HL-60 (cell line): ENCODE data around the gene GIMAP7.

ENCODE experiments used
- GABPA ChIP-seq: IDR thresholded peaks from 2 replicates; pipeline ENCODE4 v1.6.1; 2012; ENCODE audit warnings: low read depth
- REST ChIP-seq: IDR thresholded peaks from 2 replicates; pipeline ENCODE4 v1.6.1; 2012; ENCODE audit warnings: low read depth; ENCODE audit not compliant: insufficient replicate concordance
- TF ChIP-seq, protein P1 (sequence below): IDR thresholded peaks from one replicate; pipeline ENCODE4 v1.5.1; 2011; ENCODE audit warnings: low read length, control low read depth, inconsistent platforms; ENCODE audit not compliant: insufficient read depth

DNA sequence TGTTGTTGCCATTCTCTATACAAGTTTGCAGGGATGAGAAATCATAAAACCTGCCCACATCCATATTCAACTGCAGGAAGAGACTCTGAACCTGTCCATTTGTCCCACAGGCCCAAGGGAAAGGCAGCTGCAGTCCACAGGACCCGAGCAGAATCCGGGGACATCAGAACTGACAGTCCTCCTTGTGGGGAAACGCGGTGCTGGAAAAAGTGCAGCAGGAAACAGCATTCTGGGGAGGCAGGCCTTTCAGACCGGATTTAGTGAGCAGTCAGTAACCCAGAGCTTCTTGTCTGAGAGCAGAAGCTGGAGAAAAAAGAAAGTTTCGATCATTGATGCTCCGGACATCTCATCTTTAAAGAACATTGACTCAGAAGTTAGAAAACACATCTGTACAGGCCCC lies 40.8 kb upstream of the GIMAP7 start:
- TF ChIP-seq, protein P1, sequence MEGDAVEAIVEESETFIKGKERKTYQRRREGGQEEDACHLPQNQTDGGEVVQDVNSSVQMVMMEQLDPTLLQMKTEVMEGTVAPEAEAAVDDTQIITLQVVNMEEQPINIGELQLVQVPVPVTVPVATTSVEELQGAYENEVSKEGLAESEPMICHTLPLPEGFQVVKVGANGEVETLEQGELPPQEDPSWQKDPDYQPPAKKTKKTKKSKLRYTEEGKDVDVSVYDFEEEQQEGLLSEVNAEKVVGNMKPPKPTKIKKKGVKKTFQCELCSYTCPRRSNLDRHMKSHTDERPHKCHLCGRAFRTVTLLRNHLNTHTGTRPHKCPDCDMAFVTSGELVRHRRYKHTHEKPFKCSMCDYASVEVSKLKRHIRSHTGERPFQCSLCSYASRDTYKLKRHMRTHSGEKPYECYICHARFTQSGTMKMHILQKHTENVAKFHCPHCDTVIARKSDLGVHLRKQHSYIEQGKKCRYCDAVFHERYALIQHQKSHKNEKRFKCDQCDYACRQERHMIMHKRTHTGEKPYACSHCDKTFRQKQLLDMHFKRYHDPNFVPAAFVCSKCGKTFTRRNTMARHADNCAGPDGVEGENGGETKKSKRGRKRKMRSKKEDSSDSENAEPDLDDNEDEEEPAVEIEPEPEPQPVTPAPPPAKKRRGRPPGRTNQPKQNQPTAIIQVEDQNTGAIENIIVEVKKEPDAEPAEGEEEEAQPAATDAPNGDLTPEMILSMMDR = no peak
- TF ChIP-seq GABPA (no peak), REST (no peak)
